SK-N-SH (cell line): ENCODE data around the gene NRL. TPM values are rescaled to one million over a fixed set of nuclear protein-coding genes. Genes with fewer than 3 reads are reported as not detected.

Experiments used
- CTCF ChIA-PET: fragments of 300-600, 350-600 bp; formaldehyde crosslinking; extraction: SDS; loops from one replicate; lab custom pipeline; 2021; lab: Yijun Ruan, JAX
- POLR2A ChIA-PET: fragments of 350-600 bp; sonication (Branson Sonifier 250); formaldehyde crosslinking; extraction: SDS; loops from one replicate; lab custom pipeline; 2020; ENCODE audit warnings: antibody characterized with exemption, inconsistent platforms; lab: Yijun Ruan, JAX
- DNase-seq: peaks from one replicate; pipeline ENCODE4 v3.0.0; 2012
- H2AFZ ChIP-seq: fragments of 200-600 bp; sonication (generic); 2 replicates; pipeline ENCODE4 v1.8.1; 2016; ENCODE audit warnings: antibody characterized with exemption, mild to moderate bottlenecking, low read depth
- H3F3A ChIP-seq: fragments of 200-600 bp; sonication (generic); replicated peaks from 2 replicates; pipeline ENCODE3; 2016; ENCODE audit warnings: antibody characterized with exemption, mild to moderate bottlenecking; ENCODE audit not compliant: insufficient read depth
- H3K27ac ChIP-seq, 2 experiments: fragments of 200-500 bp in 1 of 2; fragments of 200-600 bp in 1 of 2; sonication (Bioruptor generic) in 1 of 2; sonication (generic), shearing (Covaris generic) in 1 of 2; 2 replicates each; pipeline versions ENCODE4 v1.5.1 to v1.6.1; 2014 to 2016; ENCODE audit warnings: low read depth in 2 of 2, inconsistent platforms in 1 of 2, low read length in 1 of 2, mild to moderate bottlenecking in 1 of 2, mixed read lengths in 1 of 2
- H3K27me3 ChIP-seq: fragments of 200-600 bp; sonication (generic), shearing (Covaris generic); 2 replicates; pipeline ENCODE4 v1.6.1; 2016; ENCODE audit warnings: mixed run types; ENCODE audit not compliant: insufficient read depth
- H3K36me3 ChIP-seq, 2 experiments: fragments of 200-500 bp in 1 of 2; fragments of 200-600 bp in 1 of 2; sonication (Bioruptor generic) in 1 of 2; sonication (generic) in 1 of 2; replicated peaks in 1 of 2; 2 replicates each; pipeline versions ENCODE3 to v1.5.1; 2014 to 2016; ENCODE audit warnings: low read length in 1 of 2, mild to moderate bottlenecking in 1 of 2; ENCODE audit not compliant: insufficient read depth in 2 of 2, control insufficient read depth in 1 of 2
- H3K4me1 ChIP-seq, 2 experiments: fragments of 200-500 bp in 1 of 2; fragments of 200-600 bp in 1 of 2; sonication (Bioruptor generic) in 1 of 2; sonication (generic), shearing (Covaris generic) in 1 of 2; 2 replicates each; pipeline versions ENCODE4 v1.5.1 to v1.6.1; 2014 to 2016; ENCODE audit warnings: low read depth in 1 of 2, low read length in 1 of 2, mixed run types in 1 of 2; ENCODE audit not compliant: insufficient read depth in 2 of 2, control insufficient read depth in 1 of 2
- H3K4me2 ChIP-seq: fragments of 200-600 bp; sonication (generic), shearing (Covaris generic); 2 replicates; pipeline ENCODE4 v1.6.1; 2017; ENCODE audit warnings: mixed run types
- H3K4me3 ChIP-seq, 2 experiments: fragments of 200-500 bp in 1 of 2; fragments of 200-600 bp in 1 of 2; sonication (Bioruptor generic) in 1 of 2; sonication (generic), shearing (Covaris generic) in 1 of 2; 2 replicates each; pipeline versions ENCODE4 v1.5.1 to v1.8.1; 2014 to 2016; ENCODE audit warnings: low read depth in 2 of 2, inconsistent platforms in 1 of 2, low read length in 1 of 2, mild to moderate bottlenecking in 1 of 2, mixed read lengths in 1 of 2, moderate library complexity in 1 of 2
- H3K79me2 ChIP-seq: fragments of 200-600 bp; sonication (generic); 2 replicates; pipeline ENCODE4 v1.8.1; 2017; ENCODE audit warnings: mild to moderate bottlenecking; ENCODE audit not compliant: insufficient read depth
- H3K9ac ChIP-seq: fragments of 200-600 bp; sonication (generic); 2 replicates; pipeline ENCODE4 v1.6.1; 2017; ENCODE audit warnings: mixed run types
- H3K9me2 ChIP-seq: fragments of 200-600 bp; sonication (generic); 2 replicates; pipeline ENCODE4 v1.6.1; 2017; ENCODE audit warnings: mixed run types
- H3K9me3 ChIP-seq: fragments of 200-600 bp; sonication (generic); 2 replicates; pipeline ENCODE4 v1.6.1; 2017; ENCODE audit warnings: mixed run types, mild to moderate bottlenecking, moderate library complexity
- H4K20me1 ChIP-seq: fragments of 200-600 bp; sonication (generic); 2 replicates; pipeline ENCODE4 v1.6.1; 2017; ENCODE audit warnings: mild to moderate bottlenecking, mixed run types; ENCODE audit not compliant: insufficient read depth
- CTCF ChIP-seq: fragments of 200-600 bp; sonication (generic); IDR thresholded peaks from 2 replicates; pipeline ENCODE4 v1.6.1; 2017; ENCODE audit warnings: antibody characterized with exemption, mild to moderate bottlenecking, moderate library complexity
- FOXM1 ChIP-seq: IDR thresholded peaks from 2 replicates; pipeline ENCODE4 v1.4.0; 2012; ENCODE audit warnings: low read depth, mild to moderate bottlenecking
- JUND ChIP-seq: IDR thresholded peaks from 2 replicates; pipeline ENCODE4 v1.4.0; 2012
- MAX ChIP-seq: IDR thresholded peaks from 2 replicates; pipeline ENCODE4 v1.4.0; 2012; ENCODE audit warnings: low read depth
- MXI1 ChIP-seq: IDR thresholded peaks from 2 replicates; pipeline ENCODE4 v1.6.1; 2012; ENCODE audit warnings: mild to moderate bottlenecking, low read depth, low read length, improper control_type of control experiment
- NFIC ChIP-seq: IDR thresholded peaks from 2 replicates; pipeline ENCODE4 v1.4.0; 2012; ENCODE audit warnings: borderline replicate concordance
- PBX3 ChIP-seq: IDR thresholded peaks from 2 replicates; pipeline ENCODE4; 2012
- POLR2AphosphoS5 ChIP-seq: IDR thresholded peaks from 2 replicates; pipeline ENCODE4 v1.6.1; 2012; ENCODE audit warnings: low read depth, low read length
- RAD21 ChIP-seq: IDR thresholded peaks from 2 replicates; pipeline ENCODE4 v1.6.1; 2012; ENCODE audit warnings: mild to moderate bottlenecking, low read length
- RCOR1 ChIP-seq: fragments of 150-350 bp; IDR thresholded peaks from 2 replicates; pipeline ENCODE4 v1.6.1; 2017; ENCODE audit warnings: antibody characterized with exemption, low read length
- SIN3A ChIP-seq: IDR thresholded peaks from 2 replicates; pipeline ENCODE4 v1.6.1; 2012; ENCODE audit warnings: low read depth, mild to moderate bottlenecking, low read length, moderate library complexity, borderline replicate concordance
- USF1 ChIP-seq: IDR thresholded peaks from 2 replicates; pipeline ENCODE4 v1.4.0; 2012; ENCODE audit warnings: low read depth, borderline replicate concordance
- USF2 ChIP-seq: fragments of 150-350 bp; IDR thresholded peaks from 2 replicates; pipeline ENCODE4 v1.6.1; 2017; ENCODE audit warnings: antibody characterized with exemption, low read length, low read depth, borderline replicate concordance
- ZBTB33 ChIP-seq: IDR thresholded peaks from 2 replicates; pipeline ENCODE4 v1.4.0; 2012; ENCODE audit warnings: low read depth, borderline replicate concordance
- WGBS: methylation state at CpG from one replicate; pipeline ENCODE4 v1.1.6; 2017; ENCODE audit warnings: low lambda C conversion rate; 5-methylcytosine and 5-hydroxymethylcytosine counted together
- polyA plus RNA-seq, 3 experiments: library from polyadenylated mRNA; depleted of rRNA; stranded (reverse); fragments of >200 nt; gene quantifications; 2 replicates each; pipeline ENCODE4 v1.2.3, GENCODE V29; 2012

NRL gene
- polyA plus RNA-seq, 1 of the 3 experiments (the other 2 are of a cell fraction) = 0.76 TPM

GRCh38 chr14:24075485-24076301 is 39.1 kb downstream of the NRL start:
- ChIA-PET POLR2A (no interaction called here), CTCF (interaction anchor here (1.2 to 42.8 kb wide), 3 partner anchors 9 to 24 kb away, joined by 4 to 1159 read pairs (median 284); partner anchors contain the start of gene PCK2)
- Histone ChIP-seq H3K36me3 (no peaks in the 10 kb centered on the region), H3K9me2 (no peaks in the 10 kb centered on the region), H3K4me3 (no peak overlapping the region), H3F3A (no peaks in the 10 kb centered on the region), H4K20me1 (no peaks in the 10 kb centered on the region), H3K4me2 (no peak overlapping the region), H3K4me1 (peaks cover 0 to 21% of the 10 kb centered on the region in 2 experiments; a peak in 1 of 4 replicates), H3K27ac (no peak overlapping the region), H3K27me3 (no peaks in the 10 kb centered on the region; the same call in 1 of the 2 replicates), H2AFZ (no peak overlapping the region), H3K79me2 (no peaks in the 10 kb centered on the region), H3K9me3 (no peaks in the 10 kb centered on the region), H3K9ac (no peak overlapping the region)
- no peak for DNase-seq
- no peak for TF ChIP-seq MXI1
- TF ChIP-seq PBX3 = no peak
- TF ChIP-seq CTCF = no peak
- TF ChIP-seq RCOR1 = no peak
- no peak for TF ChIP-seq NFIC
- no peak for TF ChIP-seq MAX
- 68% methylated on average over 10 of the region's 11 CpGs for WGBS

GRCh38 chr14:24074625-24075484 is 39.9 kb downstream of the NRL start:
- Histone ChIP-seq H3K4me3 (no peak overlapping the region), H3K4me1 (peaks cover 0 to 13% of the 10 kb centered on the region in 2 experiments; a peak in 1 of 4 replicates), H3K9ac (no peak overlapping the region), H3K9me3 (no peaks in the 10 kb centered on the region), H3K4me2 (no peak overlapping the region), H2AFZ (no peak overlapping the region), H3K27ac (no peak overlapping the region), H3K27me3 (no peaks in the 10 kb centered on the region; the same call in 1 of the 2 replicates), H3K79me2 (no peaks in the 10 kb centered on the region), H3K9me2 (no peaks in the 10 kb centered on the region), H4K20me1 (no peaks in the 10 kb centered on the region), H3K36me3 (no peaks in the 10 kb centered on the region), H3F3A (no peaks in the 10 kb centered on the region)
- DNase-seq = no peak
- CTCF ChIA-PET = interaction anchor here (1.5 to 42.8 kb wide), 3 partner anchors 10 to 25 kb away, joined by 4 to 1159 read pairs (median 284); partner anchors contain the start of gene PCK2
- POLR2A ChIA-PET = interaction anchor here (1.8 kb wide), 1 partner anchor 23 kb away, joined by 3 read pairs; the partner anchor contains the start of gene CARMIL3
- 56% methylated on average over 10 of the region's 11 CpGs for WGBS
- TF ChIP-seq ZBTB33 (no peak), SIN3A (no peak), JUND (no peak), POLR2AphosphoS5 (no peak), USF1 (no peak), USF2 (no peak), RAD21 (no peak), FOXM1 (no peak), RCOR1 (no peak)
